Right lobe of liver (tissue), 6 donors: ENCODE data around the gene SLC22A23. TPM values are rescaled to one million over a fixed set of nuclear protein-coding genes. Genes with fewer than 3 reads are reported as not detected.

Source experiments
- ATAC-seq, 4 donors: fragments of 200-7000 bp; cut with Tn5 transposase; one replicate each; pipeline ENCODE4 v1.9.1; 2020; ENCODE audit warnings: mild to moderate bottlenecking in 4 of 4, moderate library complexity in 4 of 4
- DNase-seq, 3 donors: peaks; one replicate each; pipeline ENCODE4 v3.0.0-alpha.2; 2020
- H3K27ac ChIP-seq, 3 donors: fragments of 200-600 bp; one replicate each; pipeline ENCODE4 v1.8.0; 2022
- H3K27me3 ChIP-seq, 2 donors: fragments of 200-600 bp; one replicate each; pipeline ENCODE4 v1.8.0; 2022
- H3K36me3 ChIP-seq, 4 donors: fragments of 200-600 bp; sonication (generic) in 1 of 4; one replicate each; pipeline versions ENCODE4 v1.5.1 to v1.8.0; 2017 to 2022; ENCODE audit warnings: control low read depth in 1 of 4
- H3K4me1 ChIP-seq, 4 donors: fragments of 200-600 bp; sonication (generic) in 1 of 4; one replicate each; pipeline versions ENCODE4 v1.5.1 to v1.8.0; 2017 to 2022; ENCODE audit warnings: control low read depth in 1 of 4
- H3K4me3 ChIP-seq, 3 donors: fragments of 200-600 bp; one replicate each; pipeline ENCODE4 v1.8.0; 2022
- H3K9me3 ChIP-seq, 4 donors: fragments of 200-600 bp; sonication (generic) in 1 of 4; one replicate each; pipeline versions ENCODE4 v1.5.1 to v1.8.0; 2017 to 2022; ENCODE audit warnings: control low read depth in 1 of 4
- POLR2A ChIP-seq: fragments of 450-650 bp; IDR thresholded peaks from one replicate; pipeline ENCODE4 v1.6.1; 2017; ENCODE audit warnings: antibody characterized with exemption, mild to moderate bottlenecking
- WGBS: methylation state at CpG from one replicate; pipeline ENCODE4 v1.1.6; 2018; ENCODE audit warnings: low coverage, low lambda C conversion rate; ENCODE audit not compliant: insufficient coverage; ENCODE audit errors: missing lambda C conversion rate; 5-methylcytosine and 5-hydroxymethylcytosine counted together
- intact Hi-C, 2 donors: fragments of 100-400 bp; cut with DNase I; formaldehyde crosslinking; loops; one replicate each; pipeline versions ENCODE4 v1.11.2 to v1.14.1; 2022
- total RNA-seq, 6 experiments: library from RNA; depleted of rRNA in 2 of 6; stranded (reverse); fragments of >200 nt in 2 of 6; fragmentation: NEBNext Ultra II Directional in 3 of 6; extraction: Animal tissue kit (Norgen Biotek cat#: 25700) in 3 of 6; gene quantifications; one replicate each; pipeline versions ENCODE4 v1.1.0 to v1.2.4, GENCODE V29; 2016 to 2023
- TF ChIP-seq, protein P1 (sequence below), 4 donors: fragments of 200-600 bp in 3 of 4; fragments of 450-650 bp in 1 of 4; IDR thresholded peaks; one replicate each; pipeline versions ENCODE4 v1.5.1 to v1.8.0; 2016 to 2022; ENCODE audit warnings: antibody characterized with exemption in 4 of 4, mild to moderate bottlenecking in 2 of 4
- donor health status: DM: no; HTN: yes; CAD: no.
- donor health status: DM: no; HTN: no; CAD: no.
- donor health status: DM: no; HTN: no; CAD: no.
- donor health status: DM: no; HTN: yes; CAD: no.
- donor health status: DM: no; HTN: yes; CAD: no.

The SLC22A23 gene
- total RNA-seq, 6 experiments from 2014 or later: 11.7 to 27.6 (median 16.3) TPM

DNA sequence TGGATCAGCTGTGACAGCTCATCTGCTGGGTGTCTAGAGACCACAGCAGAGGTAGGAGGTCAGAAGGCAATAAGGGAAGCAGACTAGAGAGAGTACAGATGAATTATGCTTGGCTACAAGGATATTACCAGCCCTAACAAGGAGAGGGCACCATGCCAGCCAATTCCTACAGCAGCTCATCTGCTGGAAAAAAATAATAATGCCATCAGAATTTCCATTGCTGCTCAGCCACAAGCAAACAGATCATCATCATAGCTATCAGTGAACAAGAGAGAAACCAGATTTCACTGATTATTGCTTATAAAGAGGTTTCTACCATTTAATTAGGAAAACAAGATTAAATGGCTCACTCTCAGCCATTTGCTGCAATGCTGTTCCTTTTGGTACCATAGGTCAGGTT, 131.6 kb downstream of the SLC22A23 start:
- Histone ChIP-seq H3K27me3 (no peaks in the 10 kb centered on the region), H3K4me3 (no peak overlapping the region), H3K4me1 (no peaks in the 10 kb centered on the region), H3K9me3 (no peaks in the 10 kb centered on the region), H3K27ac (no peak overlapping the region), H3K36me3 (no peaks in the 10 kb centered on the region)
- intact Hi-C loops: no loop called here
- TF ChIP-seq POLR2A: no peak
- TF ChIP-seq, protein P1, sequence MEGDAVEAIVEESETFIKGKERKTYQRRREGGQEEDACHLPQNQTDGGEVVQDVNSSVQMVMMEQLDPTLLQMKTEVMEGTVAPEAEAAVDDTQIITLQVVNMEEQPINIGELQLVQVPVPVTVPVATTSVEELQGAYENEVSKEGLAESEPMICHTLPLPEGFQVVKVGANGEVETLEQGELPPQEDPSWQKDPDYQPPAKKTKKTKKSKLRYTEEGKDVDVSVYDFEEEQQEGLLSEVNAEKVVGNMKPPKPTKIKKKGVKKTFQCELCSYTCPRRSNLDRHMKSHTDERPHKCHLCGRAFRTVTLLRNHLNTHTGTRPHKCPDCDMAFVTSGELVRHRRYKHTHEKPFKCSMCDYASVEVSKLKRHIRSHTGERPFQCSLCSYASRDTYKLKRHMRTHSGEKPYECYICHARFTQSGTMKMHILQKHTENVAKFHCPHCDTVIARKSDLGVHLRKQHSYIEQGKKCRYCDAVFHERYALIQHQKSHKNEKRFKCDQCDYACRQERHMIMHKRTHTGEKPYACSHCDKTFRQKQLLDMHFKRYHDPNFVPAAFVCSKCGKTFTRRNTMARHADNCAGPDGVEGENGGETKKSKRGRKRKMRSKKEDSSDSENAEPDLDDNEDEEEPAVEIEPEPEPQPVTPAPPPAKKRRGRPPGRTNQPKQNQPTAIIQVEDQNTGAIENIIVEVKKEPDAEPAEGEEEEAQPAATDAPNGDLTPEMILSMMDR (IDR thresholded peaks at IDR 0.05): no peak
- ATAC-seq: no peak
- DNase-seq: no peak

DNA sequence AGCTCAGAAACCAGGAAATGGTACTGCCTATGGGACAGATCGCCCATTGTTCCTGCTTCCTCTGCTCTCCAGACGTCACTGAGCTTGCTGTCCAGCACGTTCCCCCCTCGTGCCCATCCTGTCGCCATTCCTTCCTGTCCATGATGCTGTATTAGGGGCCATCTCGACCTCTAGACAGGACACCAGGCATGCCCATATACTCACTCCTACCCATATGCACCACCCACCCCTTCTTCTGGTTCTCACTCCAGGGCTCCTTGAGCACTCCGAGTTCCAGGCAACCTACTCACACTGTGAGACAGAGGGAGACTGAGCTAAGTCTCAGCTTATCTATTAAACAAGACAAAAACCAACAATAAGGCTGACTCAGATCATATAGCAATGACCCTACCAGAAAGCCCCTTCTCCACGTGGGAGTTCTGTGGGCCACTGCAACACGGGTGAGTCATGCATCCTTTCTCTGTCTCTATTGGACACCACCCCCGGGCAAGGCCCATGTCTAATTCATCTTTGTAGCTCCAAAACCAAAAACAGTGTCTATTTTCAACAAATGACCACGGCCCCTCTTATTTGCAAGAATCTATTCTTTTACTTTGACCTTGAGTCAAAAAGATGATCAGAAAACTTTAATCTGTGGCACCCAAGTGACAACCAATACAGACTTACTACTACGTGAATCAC, 132.4 kb downstream of the SLC22A23 start:
- ATAC-seq (peak; percentile 66 to 84 (median 72)), DNase-seq (peak in 1 of 3 donors; percentile 50)
- Histone ChIP-seq H3K27me3 (no peaks in the 10 kb centered on the region), H3K4me1 (no peaks in the 10 kb centered on the region), H3K9me3 (no peaks in the 10 kb centered on the region), H3K27ac (no peak overlapping the region), H3K4me3 (no peak overlapping the region), H3K36me3 (peaks cover 0 to 1% (median 0%) of the 10 kb centered on the region in 4 donors)
- intact Hi-C loops: no loop called here
- WGBS: 73% methylated on average over 9 of the region's 12 CpGs
- TF ChIP-seq, protein P1 (IDR thresholded peaks at IDR 0.05): no peak
- TF ChIP-seq POLR2A: no peak

DNA sequence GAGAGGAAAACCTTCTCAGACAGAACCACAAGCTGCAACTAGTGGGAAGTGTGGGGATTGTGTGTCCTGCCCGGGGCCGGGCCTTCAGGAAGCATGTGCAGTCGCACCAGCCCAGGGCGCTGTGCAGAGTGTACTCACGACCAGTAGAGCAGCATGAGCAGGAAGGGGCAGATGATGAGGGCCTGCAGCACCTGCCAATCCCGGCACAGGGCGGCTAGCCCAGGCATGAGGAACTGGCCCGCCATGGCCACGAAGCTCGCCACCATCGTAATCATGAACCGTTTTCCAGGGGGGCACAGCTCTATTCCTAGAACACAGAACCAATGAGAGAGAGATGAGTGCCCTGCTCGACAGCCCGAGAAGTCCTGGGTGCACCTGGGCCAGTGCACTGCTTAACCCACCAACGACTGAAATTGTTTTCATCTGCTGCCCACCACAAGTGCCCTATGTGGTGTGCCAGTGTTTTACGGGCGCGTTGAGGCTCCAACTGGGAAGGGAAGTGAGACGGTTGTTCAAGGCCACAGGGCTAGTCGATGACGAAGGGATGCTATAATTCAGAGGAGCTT, 133.1 kb downstream of the SLC22A23 start:
- no peak for DNase-seq
- no peak overlapping the region for H3K4me3 ChIP-seq
- peaks cover 0 to 5% (median 0%) of the 10 kb centered on the region in 4 donors for H3K36me3 ChIP-seq
- TF ChIP-seq, protein P1 (IDR thresholded peaks at IDR 0.05): no peak
- no peak for TF ChIP-seq POLR2A
- peak in 1 of 4 donors; percentile 9 for ATAC-seq
- H3K9me3 ChIP-seq: no peaks in the 10 kb centered on the region
- intact Hi-C loops: no loop called here
- WGBS: 100% methylated on average over 2 of the region's 21 CpGs
- no peaks in the 10 kb centered on the region for H3K27me3 ChIP-seq
- H3K27ac ChIP-seq: no peak overlapping the region
- no peaks in the 10 kb centered on the region for H3K4me1 ChIP-seq

DNA sequence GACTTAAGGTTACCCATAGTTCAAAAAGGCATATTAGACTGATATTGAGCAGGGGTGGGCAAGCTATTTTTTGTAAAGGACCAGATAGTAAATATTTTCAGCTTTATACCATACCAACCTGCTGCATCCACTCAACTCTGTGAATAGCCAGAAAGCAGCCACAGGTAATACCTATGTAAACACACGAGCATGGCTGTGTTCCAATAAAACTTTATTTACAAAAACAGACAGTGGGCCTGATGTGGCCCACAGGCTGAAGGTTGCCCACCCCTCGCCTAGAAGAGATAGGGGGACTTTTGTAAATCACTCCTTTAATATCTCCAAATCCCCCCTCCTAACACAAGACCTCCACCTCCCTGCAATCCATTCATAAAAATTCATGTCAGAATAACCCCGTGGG, 133.7 kb downstream of the SLC22A23 start:
- no peak for ATAC-seq
- H3K36me3 ChIP-seq: peaks cover 0 to 5% (median 0%) of the 10 kb centered on the region in 4 donors
- DNase-seq: no peak
- H3K9me3 ChIP-seq: no peaks in the 10 kb centered on the region
- H3K4me3 ChIP-seq: no peak overlapping the region
- no peaks in the 10 kb centered on the region for H3K4me1 ChIP-seq
- TF ChIP-seq POLR2A: no peak
- TF ChIP-seq, protein P1 (IDR thresholded peaks at IDR 0.05): no peak
- H3K27ac ChIP-seq: no peak overlapping the region
- H3K27me3 ChIP-seq: no peaks in the 10 kb centered on the region
- 64% methylated on average over 2 of the region's 3 CpGs for WGBS
- intact Hi-C loops: no loop called here
